Measurements from ENCODE around the gene FAM135A.

Gene FAM135A

GRCh38 chr6:70531133-70531532 lies 117.8 kb downstream of the FAM135A start:
- Histone ChIP-seq H3K27me3 (ENCODE audit: insufficient read depth, poor library complexity, severe bottlenecking) (no peaks in the 10 kb centered on the region), H3K36me3 (ENCODE audit: low read depth) (peaks cover 38% of the 10 kb centered on the region), H3K27ac (ENCODE audit: poor library complexity, severe bottlenecking) (no peak overlapping the region), H3K4me3 (ENCODE audit: severe bottlenecking) (no peak overlapping the region), H3K9me3 (ENCODE audit: severe bottlenecking) (no peaks in the 10 kb centered on the region), H3K4me1 (ENCODE audit: insufficient read depth, poor library complexity, severe bottlenecking) (no peaks in the 10 kb centered on the region)
- TF ChIP-seq, protein P1, sequence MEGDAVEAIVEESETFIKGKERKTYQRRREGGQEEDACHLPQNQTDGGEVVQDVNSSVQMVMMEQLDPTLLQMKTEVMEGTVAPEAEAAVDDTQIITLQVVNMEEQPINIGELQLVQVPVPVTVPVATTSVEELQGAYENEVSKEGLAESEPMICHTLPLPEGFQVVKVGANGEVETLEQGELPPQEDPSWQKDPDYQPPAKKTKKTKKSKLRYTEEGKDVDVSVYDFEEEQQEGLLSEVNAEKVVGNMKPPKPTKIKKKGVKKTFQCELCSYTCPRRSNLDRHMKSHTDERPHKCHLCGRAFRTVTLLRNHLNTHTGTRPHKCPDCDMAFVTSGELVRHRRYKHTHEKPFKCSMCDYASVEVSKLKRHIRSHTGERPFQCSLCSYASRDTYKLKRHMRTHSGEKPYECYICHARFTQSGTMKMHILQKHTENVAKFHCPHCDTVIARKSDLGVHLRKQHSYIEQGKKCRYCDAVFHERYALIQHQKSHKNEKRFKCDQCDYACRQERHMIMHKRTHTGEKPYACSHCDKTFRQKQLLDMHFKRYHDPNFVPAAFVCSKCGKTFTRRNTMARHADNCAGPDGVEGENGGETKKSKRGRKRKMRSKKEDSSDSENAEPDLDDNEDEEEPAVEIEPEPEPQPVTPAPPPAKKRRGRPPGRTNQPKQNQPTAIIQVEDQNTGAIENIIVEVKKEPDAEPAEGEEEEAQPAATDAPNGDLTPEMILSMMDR (IDR thresholded peaks at IDR 0.05; ENCODE audit: poor library complexity, severe bottlenecking): no peak
- no peak for ATAC-seq (ENCODE audit: low read depth)
- DNase-seq (ENCODE audit: low spot score): no peak

- TF ChIP-seq, protein P1 (IDR thresholded peaks at IDR 0.05; ENCODE audit: poor library complexity, severe bottlenecking): no peak
- H3K9me3 ChIP-seq (ENCODE audit: severe bottlenecking): no peaks in the 10 kb centered on the region
- H3K36me3 ChIP-seq (ENCODE audit: low read depth): peaks cover 43% of the 10 kb centered on the region
- no peaks in the 10 kb centered on the region for H3K27me3 ChIP-seq (ENCODE audit: insufficient read depth, poor library complexity, severe bottlenecking)
- DNase-seq (ENCODE audit: low spot score) (no peak), ATAC-seq (ENCODE audit: low read depth) (no peak)
- no peak overlapping the region for H3K27ac ChIP-seq (ENCODE audit: poor library complexity, severe bottlenecking)
- no peaks in the 10 kb centered on the region for H3K4me1 ChIP-seq (ENCODE audit: insufficient read depth, poor library complexity, severe bottlenecking)
- H3K4me3 ChIP-seq (ENCODE audit: severe bottlenecking): no peak overlapping the region
These were observed 124.0 kb downstream of the FAM135A start for GRCh38 chr6:70537266-70537665.

GRCh38 chr6:70538376-70538775 lies 125.1 kb downstream of the FAM135A start:
- Histone ChIP-seq H3K36me3 (ENCODE audit: low read depth) (peaks cover 38% of the 10 kb centered on the region), H3K27me3 (ENCODE audit: insufficient read depth, poor library complexity, severe bottlenecking) (no peaks in the 10 kb centered on the region), H3K9me3 (ENCODE audit: severe bottlenecking) (no peaks in the 10 kb centered on the region), H3K4me3 (ENCODE audit: severe bottlenecking) (no peak overlapping the region), H3K4me1 (ENCODE audit: insufficient read depth, poor library complexity, severe bottlenecking) (no peaks in the 10 kb centered on the region), H3K27ac (ENCODE audit: poor library complexity, severe bottlenecking) (no peak overlapping the region)
- ATAC-seq (ENCODE audit: low read depth) (no peak), DNase-seq (ENCODE audit: low spot score) (no peak)
- TF ChIP-seq, protein P1 (IDR thresholded peaks at IDR 0.05; ENCODE audit: poor library complexity, severe bottlenecking): no peak

- Histone ChIP-seq H3K4me1 (ENCODE audit: insufficient read depth, poor library complexity, severe bottlenecking) (no peaks in the 10 kb centered on the region), H3K36me3 (ENCODE audit: low read depth) (peaks cover 8% of the 10 kb centered on the region; the same call in 1 of the 2 replicates), H3K27ac (ENCODE audit: poor library complexity, severe bottlenecking) (no peak overlapping the region), H3K4me3 (ENCODE audit: severe bottlenecking) (no peak overlapping the region), H3K9me3 (ENCODE audit: severe bottlenecking) (no peaks in the 10 kb centered on the region), H3K27me3 (ENCODE audit: insufficient read depth, poor library complexity, severe bottlenecking) (no peaks in the 10 kb centered on the region)
- ATAC-seq (ENCODE audit: low read depth) (peak; percentile 45; the same call in 2 of the 3 replicates), DNase-seq (ENCODE audit: low spot score) (no peak)
- TF ChIP-seq, protein P1 (IDR thresholded peaks at IDR 0.05; ENCODE audit: poor library complexity, severe bottlenecking): peak; percentile 50
These were observed 134.0 kb downstream of the FAM135A start for GRCh38 chr6:70547313-70547712.

DNA sequence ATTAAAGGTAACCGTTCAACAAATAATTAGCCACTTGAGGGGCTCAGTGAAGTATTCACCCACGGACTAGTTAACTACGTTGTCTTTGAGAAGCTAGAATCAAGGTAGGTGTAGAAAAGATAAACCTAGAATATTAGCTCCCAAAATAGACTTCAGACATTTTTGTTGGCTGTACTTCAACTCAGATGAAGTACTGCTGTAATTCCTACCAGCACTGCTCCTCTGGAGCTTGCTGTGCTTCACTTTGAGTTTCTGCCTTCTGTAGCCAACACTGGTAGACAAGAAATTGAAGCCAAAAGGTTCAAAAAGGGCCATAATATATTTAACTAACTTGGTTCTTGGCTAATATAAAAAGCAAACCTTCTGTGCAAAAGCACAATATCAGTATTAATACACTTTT lies 134.6 kb downstream of the FAM135A start:
- H3K36me3 ChIP-seq (ENCODE audit: low read depth): peaks cover 6% of the 10 kb centered on the region; the same call in 1 of the 2 replicates
- TF ChIP-seq, protein P1 (IDR thresholded peaks at IDR 0.05; ENCODE audit: poor library complexity, severe bottlenecking): no peak
- H3K9me3 ChIP-seq (ENCODE audit: severe bottlenecking): no peaks in the 10 kb centered on the region
- no peak overlapping the region for H3K4me3 ChIP-seq (ENCODE audit: severe bottlenecking)
- ATAC-seq (ENCODE audit: low read depth) (no peak), DNase-seq (ENCODE audit: low spot score) (no peak)
- H3K4me1 ChIP-seq (ENCODE audit: insufficient read depth, poor library complexity, severe bottlenecking): no peaks in the 10 kb centered on the region
- no peaks in the 10 kb centered on the region for H3K27me3 ChIP-seq (ENCODE audit: insufficient read depth, poor library complexity, severe bottlenecking)
- no peak overlapping the region for H3K27ac ChIP-seq (ENCODE audit: poor library complexity, severe bottlenecking)
